ENCODE measurements around the gene CHTOP.

The CHTOP gene

DNA sequence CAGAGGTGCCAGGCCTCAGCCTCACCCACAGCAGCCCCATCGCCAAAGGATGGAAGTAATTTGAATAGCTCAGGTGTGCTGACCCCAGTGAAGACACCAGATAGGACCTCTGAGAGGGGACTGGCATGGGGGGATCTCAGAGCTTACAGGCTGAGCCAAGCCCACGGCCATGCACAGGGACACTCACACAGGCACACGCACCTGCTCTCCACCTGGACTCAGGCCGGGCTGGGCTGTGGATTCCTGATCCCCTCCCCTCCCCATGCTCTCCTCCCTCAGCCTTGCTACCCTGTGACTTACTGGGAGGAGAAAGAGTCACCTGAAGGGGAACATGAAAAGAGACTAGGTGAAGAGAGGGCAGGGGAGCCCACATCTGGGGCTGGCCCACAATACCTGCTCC, 59.6 kb downstream of the CHTOP start:
- no peak for FAIRE-seq

All from islet of Langerhans (tissue), 1 donor.